GM13977 (cell line): ENCODE data around the gene SLC30A1.
"Not testable (repeated sequence)": the region's sequence is repeated elsewhere in the genome, so short reads cannot be mapped to it uniquely, and the experiment has no call there.

ENCODE experiments used
- DNase-seq: peaks from one replicate; pipeline ENCODE4 v3.0.0; 2012; ENCODE audit warnings: low spot score
- in situ Hi-C: fragments of 300-500 bp; cut with MboI; formaldehyde crosslinking; loops from one replicate; pipeline ENCODE4 v1.12.0; 2022; ENCODE audit warnings: low sequenced_read_pairs, low pct_unique_long_range_greater_than_20kb, mixed read lengths, inconsistent platforms; ENCODE audit not compliant: unreplicated experiment
- TF ChIP-seq, protein P1 (sequence below): IDR thresholded peaks from 2 replicates; pipeline ENCODE4 v1.5.1; 2012; ENCODE audit warnings: mild to moderate bottlenecking, control low read depth; ENCODE audit not compliant: insufficient read depth; ENCODE audit errors: extremely low read depth, missing control alignments

Gene SLC30A1

DNA sequence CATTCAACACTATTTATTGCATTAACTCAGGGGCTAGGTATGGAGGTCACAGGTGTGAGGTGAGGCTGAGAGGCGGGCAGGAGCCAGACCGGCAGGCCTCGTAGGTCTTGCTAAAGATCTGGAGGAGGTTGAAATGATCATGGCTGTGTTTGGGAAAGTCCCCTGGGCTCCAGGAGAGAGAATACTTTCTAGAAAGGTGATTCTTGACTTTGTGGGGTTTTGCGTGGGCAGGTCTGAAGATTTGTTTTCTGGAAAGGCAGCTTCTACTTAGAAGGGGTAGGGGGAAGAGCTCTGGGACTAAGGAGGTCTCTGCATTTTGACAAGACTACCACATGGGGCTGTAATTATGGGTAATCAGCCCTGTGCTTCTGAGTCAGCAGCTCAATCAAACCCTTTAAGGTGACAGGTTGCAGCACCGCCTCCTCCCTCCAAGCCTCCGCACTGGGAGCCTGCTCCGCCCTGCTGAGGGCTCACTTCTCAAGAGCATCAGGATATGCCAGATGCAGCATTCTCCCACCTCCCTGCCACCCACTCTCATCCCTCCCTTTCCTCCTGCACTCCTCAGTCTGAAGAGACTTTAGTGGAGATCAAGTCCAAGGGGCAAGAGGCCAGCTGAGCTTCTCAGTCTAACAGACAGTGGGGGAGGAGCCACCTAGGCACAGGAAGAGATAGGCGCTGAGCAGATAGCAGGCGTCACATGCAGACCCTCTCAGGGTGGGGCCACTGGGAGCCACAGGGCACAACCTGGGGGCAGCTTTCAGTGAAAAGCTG lies 30.5 kb downstream of the SLC30A1 start:
- in situ Hi-C loops = no loop called here
- no peak for DNase-seq
- TF ChIP-seq, protein P1, sequence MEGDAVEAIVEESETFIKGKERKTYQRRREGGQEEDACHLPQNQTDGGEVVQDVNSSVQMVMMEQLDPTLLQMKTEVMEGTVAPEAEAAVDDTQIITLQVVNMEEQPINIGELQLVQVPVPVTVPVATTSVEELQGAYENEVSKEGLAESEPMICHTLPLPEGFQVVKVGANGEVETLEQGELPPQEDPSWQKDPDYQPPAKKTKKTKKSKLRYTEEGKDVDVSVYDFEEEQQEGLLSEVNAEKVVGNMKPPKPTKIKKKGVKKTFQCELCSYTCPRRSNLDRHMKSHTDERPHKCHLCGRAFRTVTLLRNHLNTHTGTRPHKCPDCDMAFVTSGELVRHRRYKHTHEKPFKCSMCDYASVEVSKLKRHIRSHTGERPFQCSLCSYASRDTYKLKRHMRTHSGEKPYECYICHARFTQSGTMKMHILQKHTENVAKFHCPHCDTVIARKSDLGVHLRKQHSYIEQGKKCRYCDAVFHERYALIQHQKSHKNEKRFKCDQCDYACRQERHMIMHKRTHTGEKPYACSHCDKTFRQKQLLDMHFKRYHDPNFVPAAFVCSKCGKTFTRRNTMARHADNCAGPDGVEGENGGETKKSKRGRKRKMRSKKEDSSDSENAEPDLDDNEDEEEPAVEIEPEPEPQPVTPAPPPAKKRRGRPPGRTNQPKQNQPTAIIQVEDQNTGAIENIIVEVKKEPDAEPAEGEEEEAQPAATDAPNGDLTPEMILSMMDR = no peak

DNA sequence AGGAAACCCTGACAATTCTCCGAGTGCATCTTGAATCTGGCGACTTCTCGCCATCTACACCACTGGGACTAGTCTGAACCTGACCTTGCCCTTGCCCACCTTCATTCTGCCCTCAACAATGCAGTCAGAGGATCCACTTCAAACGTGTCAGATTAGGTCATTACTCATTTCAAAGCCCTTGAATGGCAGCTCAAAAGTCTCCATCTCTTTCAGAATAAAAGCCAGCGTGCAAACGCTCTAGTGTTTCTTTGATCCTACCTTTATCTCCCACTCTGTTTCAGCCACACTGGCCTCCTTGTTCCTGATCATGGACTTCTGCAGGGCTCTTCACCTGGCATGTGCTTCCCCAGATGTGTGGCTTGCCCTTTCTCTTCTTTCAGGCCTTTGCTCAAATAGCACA lies 31.3 kb downstream of the SLC30A1 start:
- no peak for DNase-seq
- in situ Hi-C loops = no loop called here
- TF ChIP-seq, protein P1 = no peak

DNA sequence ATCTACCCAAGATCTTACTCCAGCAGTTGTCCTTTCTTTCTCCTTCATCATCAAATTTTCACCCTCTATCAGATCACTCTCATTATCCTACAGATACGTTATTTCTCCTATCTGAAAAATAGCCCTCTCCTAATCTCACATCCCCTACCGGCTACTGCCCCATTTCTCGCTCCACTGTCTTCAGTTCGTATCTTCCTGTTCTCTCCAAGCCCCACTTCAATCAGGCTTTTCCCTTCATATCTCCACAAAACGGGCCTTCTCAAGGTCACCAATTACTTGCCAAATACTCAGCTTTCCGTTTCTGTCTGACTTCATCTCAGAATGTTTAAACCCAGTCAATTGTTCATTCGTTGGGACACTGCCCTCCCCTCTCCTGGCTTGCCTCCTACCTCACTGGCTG lies 32.4 kb downstream of the SLC30A1 start:
- in situ Hi-C loops = no loop called here
- no peak for DNase-seq
- TF ChIP-seq, protein P1 = no peak

DNA sequence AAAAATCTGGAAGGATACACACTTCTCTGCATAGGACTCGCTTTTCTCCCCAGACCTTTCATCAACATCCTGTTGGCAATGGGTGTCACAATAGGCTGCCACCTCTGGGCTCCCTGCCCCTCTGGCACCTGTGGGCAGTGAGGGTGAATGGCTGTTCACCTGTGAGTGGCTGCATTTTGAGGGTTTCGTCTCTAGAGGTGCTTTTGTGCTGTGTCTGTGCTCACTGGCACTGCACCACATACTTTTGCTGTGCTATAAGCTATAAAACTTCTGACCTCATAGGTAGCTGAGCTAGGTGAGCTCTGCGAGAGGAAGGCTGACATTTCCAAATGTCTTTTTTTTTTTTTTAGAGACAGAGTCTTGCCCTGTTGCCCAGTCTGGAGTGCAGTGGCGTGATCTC lies 35.9 kb downstream of the SLC30A1 start:
- DNase-seq = no peak
- in situ Hi-C loops = no loop called here
- TF ChIP-seq, protein P1 = no peak

DNA sequence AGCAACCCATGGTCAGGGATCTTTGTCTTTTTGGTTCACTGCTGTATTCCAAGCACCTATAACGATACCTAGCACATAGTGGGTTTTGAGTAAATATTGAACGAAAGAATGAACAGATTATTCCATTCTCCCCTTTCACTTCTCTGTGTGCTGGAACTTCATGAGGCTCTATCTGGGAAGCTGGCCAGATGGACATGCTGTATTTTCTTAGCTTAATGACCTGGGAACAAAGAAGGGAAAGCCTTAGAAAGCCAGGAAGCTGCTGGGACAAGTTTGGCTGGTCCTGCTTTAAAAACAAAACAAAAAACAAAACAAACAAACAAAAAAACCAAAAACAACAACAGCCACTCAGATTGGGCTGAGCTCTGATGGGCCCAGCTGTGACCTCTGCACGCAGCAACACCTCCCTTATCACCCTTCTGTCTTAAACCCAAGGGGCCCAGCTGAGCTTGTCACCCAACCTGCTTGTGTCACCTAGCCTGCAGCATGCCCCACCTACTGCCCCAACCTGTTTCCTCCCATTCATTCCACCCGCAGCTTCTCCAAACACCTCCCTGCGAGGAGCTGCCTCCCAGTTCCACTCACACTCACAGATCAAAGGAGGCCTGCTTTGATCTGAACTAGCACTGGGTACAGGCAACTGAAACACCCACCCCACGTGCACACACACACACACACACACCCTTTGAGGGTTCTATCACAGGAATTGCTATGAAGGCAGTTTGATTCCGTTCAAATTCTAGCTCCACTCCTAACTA lies 37.1 kb downstream of the SLC30A1 start:
- no peak for DNase-seq
- TF ChIP-seq, protein P1 = no peak
- in situ Hi-C loops = no loop called here

DNA sequence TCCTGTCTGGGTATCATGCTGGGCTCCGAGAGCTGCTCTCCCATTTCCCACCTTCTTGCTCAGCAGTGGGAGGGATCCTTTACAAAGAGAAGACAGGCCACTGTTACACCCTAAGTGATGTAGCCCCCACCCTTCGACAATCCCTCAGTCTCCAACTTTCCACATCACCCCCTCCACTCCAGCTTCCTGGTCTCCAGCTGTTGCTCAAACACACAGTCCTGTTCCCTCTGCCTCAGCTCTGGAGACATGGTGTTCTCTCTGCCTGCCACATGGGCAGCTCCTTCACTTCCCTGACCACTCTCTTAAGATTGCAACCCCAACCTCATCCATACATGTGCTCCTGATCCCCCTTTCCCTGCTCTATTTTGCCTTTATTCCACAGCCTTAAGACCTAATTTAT lies 37.7 kb downstream of the SLC30A1 start:
- no peak for DNase-seq
- in situ Hi-C loops = no loop called here
- TF ChIP-seq, protein P1 = no peak

DNA sequence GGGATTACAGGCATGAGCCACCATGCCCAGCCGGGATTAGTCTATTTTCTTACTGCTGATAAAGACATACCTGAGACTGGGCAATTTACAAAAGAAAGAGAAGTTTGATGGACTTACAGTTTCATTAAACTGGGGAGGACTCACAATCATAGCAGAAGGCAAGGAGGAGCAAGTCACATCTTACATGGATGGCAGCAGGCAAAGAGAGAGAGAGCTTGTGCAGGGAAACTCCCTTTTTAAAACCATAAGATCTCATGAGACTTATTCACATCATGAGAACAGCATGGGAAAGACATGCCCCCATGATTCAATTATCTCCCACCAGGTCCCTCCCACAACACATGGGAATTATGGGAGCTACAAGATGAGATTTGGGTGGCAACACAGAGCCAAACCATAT lies 38.1 kb downstream of the SLC30A1 start:
- DNase-seq, in situ Hi-C loops: not testable (repeated sequence)
